ENCODE results near the gene TMEM144. TPM values are rescaled to one million over a fixed set of nuclear protein-coding genes. Genes with fewer than 3 reads are reported as not detected.

TMEM144 gene
- total RNA-seq, 1 experiment from 2014 or later: 13.4 TPM

DNA sequence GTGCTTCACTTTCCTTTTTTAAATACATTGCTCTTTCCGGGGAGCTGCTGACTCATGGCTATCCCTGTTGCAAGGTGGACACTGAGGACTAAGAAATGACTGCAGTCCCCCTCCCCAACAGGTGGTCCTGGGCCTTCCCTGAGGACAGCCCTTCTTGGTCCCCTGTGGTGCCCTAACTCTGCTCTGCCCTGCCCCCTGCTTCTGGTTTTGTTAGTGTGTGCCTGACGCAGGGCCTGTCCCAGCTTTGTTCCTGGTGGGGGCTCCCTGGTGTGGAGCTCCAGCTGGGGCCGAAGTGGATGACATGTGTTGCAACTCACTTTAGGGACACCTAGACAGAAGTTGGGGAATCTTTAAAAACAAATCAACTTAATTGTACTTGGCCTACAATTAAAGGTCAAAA lies 81.9 kb downstream of the TMEM144 start:
- Histone ChIP-seq H2AFZ (no peak overlapping the region), H3K27me3 (ENCODE audit: insufficient read depth, low read depth) (no peaks in the 10 kb centered on the region), H4K20me1 (ENCODE audit: insufficient read depth) (no peaks in the 10 kb centered on the region), H3K4me3 (no peak overlapping the region), H3K4me1 (replicated peaks; ENCODE audit: insufficient read depth) (no peaks in the 10 kb centered on the region), H3K9me2 (ENCODE audit: insufficient read depth) (no peaks in the 10 kb centered on the region), H3K27ac (no peak overlapping the region), H3K4me2 (no peak overlapping the region), H3K9me3 (ENCODE audit: insufficient read depth, low read depth) (no peaks in the 10 kb centered on the region; the same call in 1 of the 2 replicates), H3K79me2 (ENCODE audit: low read depth) (no peaks in the 10 kb centered on the region), H3F3A (ENCODE audit: insufficient read depth, low read depth) (no peaks in the 10 kb centered on the region), H3K36me3 (ENCODE audit: low read depth) (no peaks in the 10 kb centered on the region)
- ChIA-PET CTCF (no interaction called here), POLR2A (ENCODE audit: unreplicated experiment) (no interaction called here)
- DNase-seq: no peak
- intact Hi-C loops (cut with micrococcal nuclease; ENCODE audit: unreplicated experiment): no loop called here
- no TSS peak for BruUV-seq (replicated peaks)
- TF ChIP-seq EZH2 (IDR thresholded peaks at IDR 0.05; ENCODE audit: low read depth): no peak
- TF ChIP-seq, protein P1, sequence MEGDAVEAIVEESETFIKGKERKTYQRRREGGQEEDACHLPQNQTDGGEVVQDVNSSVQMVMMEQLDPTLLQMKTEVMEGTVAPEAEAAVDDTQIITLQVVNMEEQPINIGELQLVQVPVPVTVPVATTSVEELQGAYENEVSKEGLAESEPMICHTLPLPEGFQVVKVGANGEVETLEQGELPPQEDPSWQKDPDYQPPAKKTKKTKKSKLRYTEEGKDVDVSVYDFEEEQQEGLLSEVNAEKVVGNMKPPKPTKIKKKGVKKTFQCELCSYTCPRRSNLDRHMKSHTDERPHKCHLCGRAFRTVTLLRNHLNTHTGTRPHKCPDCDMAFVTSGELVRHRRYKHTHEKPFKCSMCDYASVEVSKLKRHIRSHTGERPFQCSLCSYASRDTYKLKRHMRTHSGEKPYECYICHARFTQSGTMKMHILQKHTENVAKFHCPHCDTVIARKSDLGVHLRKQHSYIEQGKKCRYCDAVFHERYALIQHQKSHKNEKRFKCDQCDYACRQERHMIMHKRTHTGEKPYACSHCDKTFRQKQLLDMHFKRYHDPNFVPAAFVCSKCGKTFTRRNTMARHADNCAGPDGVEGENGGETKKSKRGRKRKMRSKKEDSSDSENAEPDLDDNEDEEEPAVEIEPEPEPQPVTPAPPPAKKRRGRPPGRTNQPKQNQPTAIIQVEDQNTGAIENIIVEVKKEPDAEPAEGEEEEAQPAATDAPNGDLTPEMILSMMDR (conservative IDR thresholded peaks at IDR 0.05): no peak

GRCh38 chr4:158295053-158295452 lies 84.8 kb downstream of the TMEM144 start:
- ChIA-PET CTCF (no interaction called here), POLR2A (ENCODE audit: unreplicated experiment) (no interaction called here)
- Histone ChIP-seq H3K4me2 (no peak overlapping the region), H2AFZ (no peak overlapping the region), H3K27me3 (ENCODE audit: insufficient read depth, low read depth) (no peaks in the 10 kb centered on the region), H4K20me1 (ENCODE audit: insufficient read depth) (no peaks in the 10 kb centered on the region), H3K79me2 (ENCODE audit: low read depth) (no peaks in the 10 kb centered on the region), H3K36me3 (ENCODE audit: low read depth) (no peaks in the 10 kb centered on the region), H3K4me3 (no peak overlapping the region), H3K4me1 (replicated peaks; ENCODE audit: insufficient read depth) (no peaks in the 10 kb centered on the region), H3K9me3 (ENCODE audit: insufficient read depth, low read depth) (no peaks in the 10 kb centered on the region; the same call in 1 of the 2 replicates), H3K27ac (no peak overlapping the region), H3F3A (ENCODE audit: insufficient read depth, low read depth) (no peaks in the 10 kb centered on the region), H3K9me2 (ENCODE audit: insufficient read depth) (no peaks in the 10 kb centered on the region)
- no TSS peak for BruUV-seq (replicated peaks)
- no peak for TF ChIP-seq EZH2 (IDR thresholded peaks at IDR 0.05; ENCODE audit: low read depth)
- intact Hi-C loops (cut with micrococcal nuclease; ENCODE audit: unreplicated experiment): no loop called here
- DNase-seq: no peak

GRCh38 chr4:158297866-158298265 lies 87.6 kb downstream of the TMEM144 start:
- Histone ChIP-seq H3K27ac (no peak overlapping the region), H3K9me3 (ENCODE audit: insufficient read depth, low read depth) (no peaks in the 10 kb centered on the region; the same call in 1 of the 2 replicates), H3K36me3 (ENCODE audit: low read depth) (no peaks in the 10 kb centered on the region), H3K4me2 (no peak overlapping the region), H3F3A (ENCODE audit: insufficient read depth, low read depth) (no peaks in the 10 kb centered on the region), H3K79me2 (ENCODE audit: low read depth) (no peaks in the 10 kb centered on the region), H4K20me1 (ENCODE audit: insufficient read depth) (no peaks in the 10 kb centered on the region), H3K27me3 (ENCODE audit: insufficient read depth, low read depth) (no peaks in the 10 kb centered on the region), H3K4me1 (replicated peaks; ENCODE audit: insufficient read depth) (peaks cover 10% of the 10 kb centered on the region), H3K4me3 (no peak overlapping the region), H3K9me2 (ENCODE audit: insufficient read depth) (no peaks in the 10 kb centered on the region), H2AFZ (no peak overlapping the region)
- ChIA-PET POLR2A (ENCODE audit: unreplicated experiment) (no interaction called here), CTCF (no interaction called here)
- intact Hi-C loops (cut with micrococcal nuclease; ENCODE audit: unreplicated experiment): no loop called here
- no TSS peak for BruUV-seq (replicated peaks)
- DNase-seq: no peak
- TF ChIP-seq EZH2 (IDR thresholded peaks at IDR 0.05; ENCODE audit: low read depth): no peak
- TF ChIP-seq, protein P1 (conservative IDR thresholded peaks at IDR 0.05): no peak

- H3K9me3 ChIP-seq (ENCODE audit: insufficient read depth, low read depth): no peaks in the 10 kb centered on the region
- no peaks in the 10 kb centered on the region for H3K79me2 ChIP-seq (ENCODE audit: low read depth)
- H3K4me2 ChIP-seq: no peak overlapping the region
- H3F3A ChIP-seq (ENCODE audit: insufficient read depth, low read depth): no peaks in the 10 kb centered on the region
- no peak for TF ChIP-seq EZH2 (IDR thresholded peaks at IDR 0.05; ENCODE audit: low read depth)
- TF ChIP-seq, protein P1 (conservative IDR thresholded peaks at IDR 0.05): no peak
- ChIA-PET CTCF (no interaction called here), POLR2A (ENCODE audit: unreplicated experiment) (no interaction called here)
- no peaks in the 10 kb centered on the region for H3K36me3 ChIP-seq (ENCODE audit: low read depth)
- no TSS peak for BruUV-seq (replicated peaks)
- H3K4me1 ChIP-seq (replicated peaks; ENCODE audit: insufficient read depth): peaks cover 12% of the 10 kb centered on the region
- intact Hi-C loops (cut with micrococcal nuclease; ENCODE audit: unreplicated experiment): loop anchor here (2.0 kb wide), 1 partner anchor 75 kb away; no protein-coding TSS in a partner anchor
- H3K4me3 ChIP-seq: no peak overlapping the region
- no peaks in the 10 kb centered on the region for H3K9me2 ChIP-seq (ENCODE audit: insufficient read depth)
- DNase-seq: no peak
- H4K20me1 ChIP-seq (ENCODE audit: insufficient read depth): no peaks in the 10 kb centered on the region
- no peak overlapping the region for H3K27ac ChIP-seq
- no peaks in the 10 kb centered on the region for H3K27me3 ChIP-seq (ENCODE audit: insufficient read depth, low read depth)
- H2AFZ ChIP-seq: no peak overlapping the region
Observed at GRCh38 chr4:158299459-158300007, 89.2 kb downstream of the TMEM144 start.

Data from PC-9 (cell line).